HCT116 (cell line): Measurements from ENCODE around the gene CYP4F12. TPM values are rescaled to one million over a fixed set of nuclear protein-coding genes. Genes with fewer than 3 reads are reported as not detected.

Experiments
- ATAC-seq: fragments of 200-7000 bp; cut with Tn5 transposase; 2 replicates; pipeline ENCODE4 v1.9.1; 2020; ENCODE audit warnings: mild to moderate bottlenecking, moderate library complexity
- BruUV-seq: library from RNA; stranded (reverse); fragments of 400-500 nt; replicated peaks from 2 replicates; lab custom pipeline; 2021; lab: Mats Ljungman, UMichigan
- CTCF ChIA-PET: fragments of 300-600 bp; sonication (Branson Sonifier 250); formaldehyde crosslinking; loops from one replicate; lab custom pipeline; 2021; ENCODE audit warnings: antibody characterized with exemption; lab: Charles Lee
- POLR2A ChIA-PET: fragments of 300-600, 350-600 bp; sonication (Branson Sonifier 250); formaldehyde crosslinking; loops from one replicate; lab custom pipeline; 2021; ENCODE audit warnings: antibody characterized with exemption; lab: Charles Lee
- RAD21 ChIA-PET, 2 experiments: fragments of 300-600 bp; sonication (Branson Sonifier 250); formaldehyde crosslinking; loops; one replicate each; lab custom pipeline; 2023; ENCODE audit warnings: low total read pairs in 2 of 2; ENCODE audit not compliant: uncharacterized antibody in 2 of 2, unreplicated experiment in 2 of 2, low non-redundant PET in 1 of 2; lab: Charles Lee
- DNase-seq: peaks from one replicate; pipeline ENCODE4 v3.0.0-alpha.2; 2010; ENCODE audit warnings: low read depth, low spot score
- H2AFZ ChIP-seq: fragments of 200-600 bp; shearing (Covaris generic), sonication (generic); 2 replicates; pipeline ENCODE4 v1.6.1; 2017; ENCODE audit warnings: low read depth, mixed run types, mixed read lengths, antibody characterized with exemption, low read length; ENCODE audit not compliant: poor library complexity, severe bottlenecking
- H3K27ac ChIP-seq: 2 replicates; pipeline ENCODE4 v1.5.1; 2012; ENCODE audit warnings: low read depth, low read length
- H3K27me3 ChIP-seq: fragments of 200-600 bp; sonication (generic); 2 replicates; pipeline ENCODE4 v1.6.1; 2016; ENCODE audit warnings: mixed run types, low read length, mixed read lengths; ENCODE audit not compliant: insufficient read depth
- H3K36me3 ChIP-seq, 2 experiments: fragments of 200-500 bp in 1 of 2; fragments of 200-600 bp in 1 of 2; sonication (Bioruptor generic) in 1 of 2; sonication (generic) in 1 of 2; 2 replicates each; pipeline versions ENCODE4 v1.5.1 to v1.6.1; 2014 to 2016; ENCODE audit warnings: low read length in 2 of 2, inconsistent platforms in 1 of 2, mixed read lengths in 1 of 2, mixed run types in 1 of 2; ENCODE audit not compliant: insufficient read depth in 2 of 2, control insufficient read depth in 1 of 2
- H3K4me1 ChIP-seq, 2 experiments: fragments of 200-600 bp in 1 of 2; sonication (generic) in 1 of 2; 2 replicates each; pipeline versions ENCODE4 v1.5.1 to v1.6.1; 2012 to 2017; ENCODE audit warnings: low read length in 2 of 2, inconsistent platforms in 1 of 2, mild to moderate bottlenecking in 1 of 2, mixed read lengths in 1 of 2, mixed run types in 1 of 2, moderate library complexity in 1 of 2; ENCODE audit not compliant: insufficient read depth in 2 of 2, control insufficient read depth in 1 of 2
- H3K4me2 ChIP-seq: fragments of 200-600 bp; sonication (generic); 2 replicates; pipeline ENCODE4 v1.6.1; 2017; ENCODE audit warnings: mixed run types, low read length, mixed read lengths
- H3K4me3 ChIP-seq, 2 experiments: fragments of 200-600 bp in 1 of 2; sonication (generic) in 1 of 2; replicated peaks in 1 of 2; 2 replicates each; pipeline ENCODE4 v1.5.1; 2011 to 2016; ENCODE audit warnings: low read length in 2 of 2, control low read depth in 1 of 2, low read depth in 1 of 2, mild to moderate bottlenecking in 1 of 2, mixed read lengths in 1 of 2, mixed run types in 1 of 2
- H3K79me2 ChIP-seq: fragments of 200-600 bp; sonication (generic); 2 replicates; pipeline ENCODE4 v1.6.1; 2017; ENCODE audit warnings: mild to moderate bottlenecking, mixed run types, low read length, moderate library complexity, mixed read lengths; ENCODE audit not compliant: insufficient read depth
- H3K9ac ChIP-seq: fragments of 200-600 bp; sonication (generic); 2 replicates; pipeline ENCODE4 v1.6.1; 2016; ENCODE audit warnings: low read length, mixed read lengths
- H3K9me2 ChIP-seq: fragments of 200-600 bp; sonication (generic), shearing (Covaris generic); 2 replicates; pipeline ENCODE4 v1.6.1; 2017; ENCODE audit warnings: mixed run types, mild to moderate bottlenecking, moderate library complexity; ENCODE audit not compliant: insufficient read depth
- H3K9me3 ChIP-seq, 2 experiments: fragments of 200-500 bp in 1 of 2; fragments of 200-600 bp in 1 of 2; sonication (Bioruptor generic) in 1 of 2; sonication (generic) in 1 of 2; 2 replicates each; pipeline ENCODE4 v1.6.1; 2014 to 2017; ENCODE audit warnings: low read length in 2 of 2, mixed read lengths in 2 of 2, inconsistent platforms in 1 of 2, low read depth in 1 of 2, mild to moderate bottlenecking in 1 of 2, mixed run types in 1 of 2, moderate library complexity in 1 of 2; ENCODE audit not compliant: control insufficient read depth in 1 of 2, insufficient read depth in 1 of 2
- H4K20me1 ChIP-seq: fragments of 200-600 bp; sonication (generic), shearing (Covaris generic); 2 replicates; pipeline ENCODE4 v1.6.1; 2017; ENCODE audit warnings: mixed run types, mild to moderate bottlenecking, moderate library complexity; ENCODE audit not compliant: insufficient read depth
- CBX3 ChIP-seq: IDR thresholded peaks from 2 replicates; pipeline ENCODE4 v1.6.1; 2012; ENCODE audit warnings: low read depth
- CEBPB ChIP-seq: IDR thresholded peaks from 2 replicates; pipeline ENCODE4 v1.6.1; 2012; ENCODE audit warnings: low read depth
- ELF1 ChIP-seq: IDR thresholded peaks from 2 replicates; pipeline ENCODE4 v1.6.1; 2012; ENCODE audit warnings: low read depth, borderline replicate concordance
- EZH2phosphoT487 ChIP-seq: fragments of 200-600 bp; IDR thresholded peaks from 2 replicates; pipeline ENCODE4 v1.6.1; 2018; ENCODE audit warnings: antibody characterized with exemption, borderline replicate concordance
- JUND ChIP-seq: IDR thresholded peaks from 2 replicates; pipeline ENCODE4 v1.6.1; 2012
- POLR2A ChIP-seq: IDR thresholded peaks from 2 replicates; pipeline ENCODE4 v1.7.0; 2011; ENCODE audit warnings: borderline replicate concordance; ENCODE audit not compliant: insufficient read depth, insufficient read length; ENCODE audit errors: extremely low read depth
- POLR2AphosphoS5 ChIP-seq: IDR thresholded peaks from 2 replicates; pipeline ENCODE4 v1.6.1; 2011; ENCODE audit warnings: mild to moderate bottlenecking, low read depth, low read length, moderate library complexity
- YY1 ChIP-seq: IDR thresholded peaks from 2 replicates; pipeline ENCODE4 v1.6.1; 2011; ENCODE audit warnings: low read length, low read depth, moderate library complexity, mild to moderate bottlenecking; ENCODE audit not compliant: insufficient replicate concordance; ENCODE audit errors: extremely low read depth
- ZNF274 ChIP-seq: fragments of 200-500 bp; sonication (Bioruptor generic); IDR thresholded peaks from 2 replicates; pipeline ENCODE4 v1.6.1; 2014; ENCODE audit warnings: mild to moderate bottlenecking, low read depth, low read length, inconsistent platforms
- intact Hi-C: fragments of 100-400 bp; cut with micrococcal nuclease; formaldehyde crosslinking; loops from 2 replicates; pipeline ENCODE4 v1.10.0; 2022
- total RNA-seq: library from RNA; stranded (reverse); gene quantifications from one replicate; pipeline ENCODE4 v1.2.1, GENCODE V29; 2021; ENCODE audit not compliant: unreplicated experiment
- TF ChIP-seq, protein P1 (sequence below): IDR thresholded peaks from 2 replicates; pipeline ENCODE4 v1.6.1; 2012
- TF ChIP-seq, protein P2 (sequence below): IDR thresholded peaks from 2 replicates; pipeline ENCODE4 v1.6.1; 2011; ENCODE audit warnings: mild to moderate bottlenecking, low read length, moderate library complexity; ENCODE audit not compliant: insufficient replicate concordance; ENCODE audit errors: extremely low read depth
- TF ChIP-seq, protein P3 (sequence below): IDR thresholded peaks from 2 replicates; pipeline ENCODE4 v1.6.1; 2012; ENCODE audit warnings: low read depth
- TF ChIP-seq, protein P4 (sequence below), 3 experiments: fragments of 200-600 bp in 1 of 3; sonication (generic) in 1 of 3; IDR thresholded peaks in 2 of 3; conservative IDR thresholded peaks in 1 of 3; 2 replicates each; pipeline ENCODE4 v1.5.1; 2012 to 2017; ENCODE audit warnings: low read depth in 2 of 3, low read length in 2 of 3, antibody characterized with exemption in 1 of 3, borderline replicate concordance in 1 of 3, control low read depth in 1 of 3, mild to moderate bottlenecking in 1 of 3, mixed read lengths in 1 of 3, mixed run types in 1 of 3, moderate library complexity in 1 of 3; ENCODE audit not compliant: insufficient read depth in 1 of 3

Gene CYP4F12
- total RNA-seq, 1 experiment from 2014 or later, result 4.4 TPM

DNA sequence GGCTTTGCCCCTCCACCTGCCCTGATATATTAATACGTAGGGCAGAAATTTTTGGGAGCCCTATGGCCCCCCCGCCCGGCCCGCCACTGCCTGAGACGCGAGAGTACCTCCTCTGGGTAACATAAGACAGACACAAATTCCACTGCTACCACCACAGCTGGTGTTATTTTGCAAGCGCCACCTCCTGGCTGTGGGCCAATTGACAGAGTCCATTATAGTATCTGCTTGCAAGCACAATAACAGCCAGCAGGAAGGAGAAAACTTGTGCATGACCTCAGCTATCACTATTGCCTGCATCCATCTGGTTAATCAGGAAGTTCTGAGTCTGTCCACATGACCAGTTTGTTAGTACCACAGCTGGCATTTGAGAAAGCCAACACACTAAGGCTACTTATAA is 29.6 kb downstream of the CYP4F12 start (continued):
- TF ChIP-seq ELF1 (no peak), CEBPB (no peak), YY1 (no peak)

DNA sequence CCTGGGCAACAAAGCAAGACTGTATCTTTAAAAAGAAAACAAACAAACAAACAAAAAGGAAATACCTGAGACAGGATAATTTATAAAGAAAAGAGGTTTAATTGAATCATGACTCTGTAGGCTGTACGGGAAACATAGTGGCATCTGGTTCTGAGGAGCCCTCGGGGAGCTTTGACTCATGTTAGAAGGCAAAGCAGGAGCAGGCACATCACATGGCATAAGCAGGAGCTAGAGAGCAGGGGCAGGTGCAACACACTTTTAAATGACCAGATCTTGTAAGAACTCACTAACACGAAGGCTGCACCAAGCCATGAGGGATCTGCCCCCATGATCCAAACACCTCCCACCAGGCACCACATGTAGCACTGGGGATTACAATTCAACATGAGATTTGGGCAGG is 41.8 kb downstream of the CYP4F12 start:
- ChIA-PET CTCF (no interaction called here), POLR2A (no interaction called here)
- no peak for ATAC-seq

More for the DNA sequence above, 41.8 kb downstream of the CYP4F12 start:
- Histone ChIP-seq H3K79me2 (no peaks in the 10 kb centered on the region), H2AFZ (no peak overlapping the region), H4K20me1 (no peaks in the 10 kb centered on the region), H3K4me3 (no peak overlapping the region), H3K9me3 (no peaks in the 10 kb centered on the region), H3K36me3 (no peaks in the 10 kb centered on the region), H3K27me3 (peaks cover 17% of the 10 kb centered on the region), H3K9ac (no peak overlapping the region), H3K4me1 (no peaks in the 10 kb centered on the region), H3K27ac (no peak overlapping the region), H3K9me2 (no peaks in the 10 kb centered on the region), H3K4me2 (no peak overlapping the region)
- BruUV-seq, result no TSS peak
- DNase-seq, result no peak
- intact Hi-C loops, result no loop called here
- TF ChIP-seq, protein P1, sequence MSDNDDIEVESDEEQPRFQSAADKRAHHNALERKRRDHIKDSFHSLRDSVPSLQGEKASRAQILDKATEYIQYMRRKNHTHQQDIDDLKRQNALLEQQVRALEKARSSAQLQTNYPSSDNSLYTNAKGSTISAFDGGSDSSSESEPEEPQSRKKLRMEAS, result no peak
- TF ChIP-seq ELF1 (no peak), POLR2AphosphoS5 (no peak), CBX3 (no peak), ZNF274 (no peak), POLR2A (no peak), JUND (no peak), EZH2phosphoT487 (no peak)
- TF ChIP-seq, protein P2, sequence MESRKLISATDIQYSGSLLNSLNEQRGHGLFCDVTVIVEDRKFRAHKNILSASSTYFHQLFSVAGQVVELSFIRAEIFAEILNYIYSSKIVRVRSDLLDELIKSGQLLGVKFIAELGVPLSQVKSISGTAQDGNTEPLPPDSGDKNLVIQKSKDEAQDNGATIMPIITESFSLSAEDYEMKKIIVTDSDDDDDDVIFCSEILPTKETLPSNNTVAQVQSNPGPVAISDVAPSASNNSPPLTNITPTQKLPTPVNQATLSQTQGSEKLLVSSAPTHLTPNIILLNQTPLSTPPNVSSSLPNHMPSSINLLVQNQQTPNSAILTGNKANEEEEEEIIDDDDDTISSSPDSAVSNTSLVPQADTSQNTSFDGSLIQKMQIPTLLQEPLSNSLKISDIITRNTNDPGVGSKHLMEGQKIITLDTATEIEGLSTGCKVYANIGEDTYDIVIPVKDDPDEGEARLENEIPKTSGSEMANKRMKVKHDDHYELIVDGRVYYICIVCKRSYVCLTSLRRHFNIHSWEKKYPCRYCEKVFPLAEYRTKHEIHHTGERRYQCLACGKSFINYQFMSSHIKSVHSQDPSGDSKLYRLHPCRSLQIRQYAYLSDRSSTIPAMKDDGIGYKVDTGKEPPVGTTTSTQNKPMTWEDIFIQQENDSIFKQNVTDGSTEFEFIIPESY, result no peak
- TF ChIP-seq, protein P3, sequence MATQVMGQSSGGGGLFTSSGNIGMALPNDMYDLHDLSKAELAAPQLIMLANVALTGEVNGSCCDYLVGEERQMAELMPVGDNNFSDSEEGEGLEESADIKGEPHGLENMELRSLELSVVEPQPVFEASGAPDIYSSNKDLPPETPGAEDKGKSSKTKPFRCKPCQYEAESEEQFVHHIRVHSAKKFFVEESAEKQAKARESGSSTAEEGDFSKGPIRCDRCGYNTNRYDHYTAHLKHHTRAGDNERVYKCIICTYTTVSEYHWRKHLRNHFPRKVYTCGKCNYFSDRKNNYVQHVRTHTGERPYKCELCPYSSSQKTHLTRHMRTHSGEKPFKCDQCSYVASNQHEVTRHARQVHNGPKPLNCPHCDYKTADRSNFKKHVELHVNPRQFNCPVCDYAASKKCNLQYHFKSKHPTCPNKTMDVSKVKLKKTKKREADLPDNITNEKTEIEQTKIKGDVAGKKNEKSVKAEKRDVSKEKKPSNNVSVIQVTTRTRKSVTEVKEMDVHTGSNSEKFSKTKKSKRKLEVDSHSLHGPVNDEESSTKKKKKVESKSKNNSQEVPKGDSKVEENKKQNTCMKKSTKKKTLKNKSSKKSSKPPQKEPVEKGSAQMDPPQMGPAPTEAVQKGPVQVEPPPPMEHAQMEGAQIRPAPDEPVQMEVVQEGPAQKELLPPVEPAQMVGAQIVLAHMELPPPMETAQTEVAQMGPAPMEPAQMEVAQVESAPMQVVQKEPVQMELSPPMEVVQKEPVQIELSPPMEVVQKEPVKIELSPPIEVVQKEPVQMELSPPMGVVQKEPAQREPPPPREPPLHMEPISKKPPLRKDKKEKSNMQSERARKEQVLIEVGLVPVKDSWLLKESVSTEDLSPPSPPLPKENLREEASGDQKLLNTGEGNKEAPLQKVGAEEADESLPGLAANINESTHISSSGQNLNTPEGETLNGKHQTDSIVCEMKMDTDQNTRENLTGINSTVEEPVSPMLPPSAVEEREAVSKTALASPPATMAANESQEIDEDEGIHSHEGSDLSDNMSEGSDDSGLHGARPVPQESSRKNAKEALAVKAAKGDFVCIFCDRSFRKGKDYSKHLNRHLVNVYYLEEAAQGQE, result no peak
- TF ChIP-seq, protein P4, sequence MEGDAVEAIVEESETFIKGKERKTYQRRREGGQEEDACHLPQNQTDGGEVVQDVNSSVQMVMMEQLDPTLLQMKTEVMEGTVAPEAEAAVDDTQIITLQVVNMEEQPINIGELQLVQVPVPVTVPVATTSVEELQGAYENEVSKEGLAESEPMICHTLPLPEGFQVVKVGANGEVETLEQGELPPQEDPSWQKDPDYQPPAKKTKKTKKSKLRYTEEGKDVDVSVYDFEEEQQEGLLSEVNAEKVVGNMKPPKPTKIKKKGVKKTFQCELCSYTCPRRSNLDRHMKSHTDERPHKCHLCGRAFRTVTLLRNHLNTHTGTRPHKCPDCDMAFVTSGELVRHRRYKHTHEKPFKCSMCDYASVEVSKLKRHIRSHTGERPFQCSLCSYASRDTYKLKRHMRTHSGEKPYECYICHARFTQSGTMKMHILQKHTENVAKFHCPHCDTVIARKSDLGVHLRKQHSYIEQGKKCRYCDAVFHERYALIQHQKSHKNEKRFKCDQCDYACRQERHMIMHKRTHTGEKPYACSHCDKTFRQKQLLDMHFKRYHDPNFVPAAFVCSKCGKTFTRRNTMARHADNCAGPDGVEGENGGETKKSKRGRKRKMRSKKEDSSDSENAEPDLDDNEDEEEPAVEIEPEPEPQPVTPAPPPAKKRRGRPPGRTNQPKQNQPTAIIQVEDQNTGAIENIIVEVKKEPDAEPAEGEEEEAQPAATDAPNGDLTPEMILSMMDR (IDR thresholded peaks at IDR 0.05 in 2 of 3, conservative IDR thresholded peaks at IDR 0.05 in 1 of 3; ENCODE audit: borderline replicate concordance in 1 of 3, insufficient read depth in 1 of 3, low read depth in 2 of 3, low read length in 2 of 3), result no peak
- RAD21 ChIA-PET, result no interaction called here
